SK-N-DZ (cell line): ENCODE data around the gene ISG20L2. TPM values are rescaled to one million over a fixed set of nuclear protein-coding genes. Genes with fewer than 3 reads are reported as not detected.
"Not testable (repeated sequence)": the region's sequence is repeated elsewhere in the genome, so short reads cannot be mapped to it uniquely, and the experiment has no call there.

Experiments
- DNase-seq: peaks from one replicate; pipeline ENCODE4 v3.0.0-alpha.2; 2015; ENCODE audit warnings: low spot score
- polyA plus RNA-seq, 2 experiments: library from polyadenylated mRNA; depleted of rRNA; stranded (reverse); fragments of >200 nt; gene quantifications; 2 replicates each; pipeline ENCODE4 v1.2.3, GENCODE V29; 2014

ISG20L2 gene, protein sequence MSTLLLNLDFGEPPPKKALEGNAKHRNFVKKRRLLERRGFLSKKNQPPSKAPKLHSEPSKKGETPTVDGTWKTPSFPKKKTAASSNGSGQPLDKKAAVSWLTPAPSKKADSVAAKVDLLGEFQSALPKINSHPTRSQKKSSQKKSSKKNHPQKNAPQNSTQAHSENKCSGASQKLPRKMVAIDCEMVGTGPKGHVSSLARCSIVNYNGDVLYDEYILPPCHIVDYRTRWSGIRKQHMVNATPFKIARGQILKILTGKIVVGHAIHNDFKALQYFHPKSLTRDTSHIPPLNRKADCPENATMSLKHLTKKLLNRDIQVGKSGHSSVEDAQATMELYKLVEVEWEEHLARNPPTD
- 40.3 and 50.7 TPM in 2 replicates for polyA plus RNA-seq (2014; cell fraction: cytosol; rRNA removed)
- 5.3 and 6.9 TPM in 2 replicates for polyA plus RNA-seq (2014; cell fraction: nucleus; rRNA removed)

DNA sequence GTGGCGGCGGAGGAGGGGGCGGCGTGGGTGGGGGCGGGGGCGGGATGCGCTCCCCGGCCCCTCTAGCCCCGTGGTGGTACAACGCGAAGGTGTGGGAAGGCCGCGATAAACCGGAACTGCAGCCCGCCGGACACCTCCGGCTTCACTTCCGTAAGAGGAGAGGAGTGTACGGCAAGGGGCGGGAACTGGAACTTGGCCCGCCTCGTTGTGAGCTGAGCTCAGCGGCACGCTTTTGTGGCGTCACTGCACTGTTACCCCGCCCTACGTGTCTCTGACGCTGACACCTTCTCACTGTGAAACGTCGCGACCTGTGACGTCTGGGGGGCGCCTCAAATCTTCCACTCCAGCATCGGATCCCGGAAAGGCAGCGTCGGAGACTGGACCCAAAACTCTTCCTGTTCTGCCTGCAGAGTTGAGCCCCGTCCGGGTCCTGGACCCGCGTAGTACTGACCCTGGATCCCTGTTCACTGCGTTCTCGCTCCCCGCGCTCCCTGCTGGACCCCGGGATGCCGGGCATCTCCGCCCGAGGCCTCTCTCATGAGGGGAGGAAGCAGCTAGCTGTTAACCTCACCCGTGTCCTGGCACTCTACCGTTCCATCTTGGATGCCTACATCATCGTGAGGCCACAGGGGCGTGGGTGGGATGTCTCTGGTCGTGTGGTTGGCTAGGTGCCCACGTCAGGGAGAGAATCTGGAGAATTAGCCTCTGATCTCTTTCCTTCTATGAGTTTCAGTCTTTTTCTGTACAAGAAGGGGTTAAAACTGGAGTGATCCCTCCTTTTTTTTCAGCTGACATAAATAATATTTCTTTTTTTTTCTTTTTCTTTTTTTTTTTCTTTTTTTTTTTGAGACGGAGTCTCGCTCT lies at the start of gene ISG20L2:
TSS of gene ISG20L2 (minus strand) at position 168 of the 864 bp plus-strand sequence. CDS start 1,114 bp downstream, outside the sequence.
- DNase-seq: peak; percentile 99

DNA sequence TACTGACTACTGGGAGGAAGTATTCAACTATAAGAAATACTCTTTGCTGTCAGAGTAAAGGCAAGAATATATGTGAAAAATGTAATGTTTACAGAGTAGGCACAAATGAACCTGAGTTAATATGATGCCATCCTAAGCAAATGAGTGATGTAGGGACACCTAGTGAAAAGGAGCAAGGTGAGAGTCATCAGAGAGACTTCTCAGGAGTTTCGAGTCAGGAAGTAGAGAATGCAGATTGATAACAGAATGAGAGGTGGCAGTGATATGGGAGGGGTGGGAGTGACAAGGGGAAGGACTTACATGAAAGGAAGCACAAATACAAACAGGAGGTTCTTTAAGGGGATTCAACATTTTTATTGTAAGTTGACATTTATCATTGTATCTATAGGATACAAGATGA lies 49.0 kb upstream of the ISG20L2 start:
- DNase-seq: no peak

DNA sequence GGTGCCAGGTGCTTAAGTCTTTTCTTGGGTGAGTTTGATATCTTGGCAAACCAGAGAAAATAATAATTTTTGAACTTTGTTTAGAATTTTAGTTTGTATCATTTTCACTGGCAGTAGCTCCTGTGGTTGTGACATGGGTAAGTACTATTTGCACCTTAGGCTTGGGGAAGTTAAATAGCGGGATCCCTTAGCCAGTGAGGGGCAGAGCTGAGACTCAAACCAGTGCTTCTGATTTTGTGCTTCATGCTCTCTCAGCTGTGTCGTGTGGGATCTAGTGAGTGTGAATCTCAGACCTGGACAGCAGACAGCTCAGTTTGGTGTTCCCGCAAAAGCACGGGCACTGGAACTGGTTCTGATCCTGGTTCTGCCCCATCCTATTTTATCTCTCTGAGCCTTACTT lies 48.4 kb upstream of the ISG20L2 start:
- DNase-seq: no peak

DNA sequence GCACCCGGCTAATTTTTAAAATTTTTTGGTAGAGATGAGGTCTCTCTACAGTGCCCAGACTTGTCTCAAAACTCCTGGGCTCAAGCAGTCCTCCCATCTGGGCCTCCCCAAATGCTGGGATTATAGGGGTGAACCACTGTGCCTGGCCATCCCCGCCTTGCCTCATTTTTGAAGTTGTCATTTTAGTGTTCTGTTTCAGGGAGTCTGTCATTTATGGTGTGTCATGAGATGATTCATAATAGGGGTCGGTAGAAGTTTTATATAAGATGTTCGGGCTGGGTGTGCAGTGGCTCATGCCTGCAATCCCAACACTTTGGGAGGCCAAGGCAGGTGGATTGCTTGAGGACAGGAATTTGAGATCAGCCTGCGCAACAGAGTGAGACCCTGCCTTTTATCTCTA lies 47.2 kb upstream of the ISG20L2 start:
- DNase-seq: no peak

DNA sequence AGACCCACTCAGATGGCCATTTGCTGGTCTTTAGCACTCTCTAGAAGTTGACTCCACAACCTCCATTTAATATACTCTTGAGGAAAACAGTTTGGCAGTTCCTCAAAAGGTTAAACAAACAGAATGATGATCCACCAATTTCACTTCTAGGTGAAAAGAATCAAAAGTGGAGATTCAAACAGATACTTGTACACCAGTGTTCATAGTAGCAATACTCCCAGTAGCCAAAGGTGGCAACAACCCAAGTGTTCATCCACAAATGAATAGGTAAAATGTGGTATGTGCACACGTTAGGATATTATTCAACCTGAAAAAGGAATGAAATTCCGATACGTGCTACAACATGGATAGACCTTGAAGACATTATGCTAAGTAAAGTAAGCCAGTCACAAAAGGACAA lies 45.0 kb upstream of the ISG20L2 start:
- DNase-seq: no peak

DNA sequence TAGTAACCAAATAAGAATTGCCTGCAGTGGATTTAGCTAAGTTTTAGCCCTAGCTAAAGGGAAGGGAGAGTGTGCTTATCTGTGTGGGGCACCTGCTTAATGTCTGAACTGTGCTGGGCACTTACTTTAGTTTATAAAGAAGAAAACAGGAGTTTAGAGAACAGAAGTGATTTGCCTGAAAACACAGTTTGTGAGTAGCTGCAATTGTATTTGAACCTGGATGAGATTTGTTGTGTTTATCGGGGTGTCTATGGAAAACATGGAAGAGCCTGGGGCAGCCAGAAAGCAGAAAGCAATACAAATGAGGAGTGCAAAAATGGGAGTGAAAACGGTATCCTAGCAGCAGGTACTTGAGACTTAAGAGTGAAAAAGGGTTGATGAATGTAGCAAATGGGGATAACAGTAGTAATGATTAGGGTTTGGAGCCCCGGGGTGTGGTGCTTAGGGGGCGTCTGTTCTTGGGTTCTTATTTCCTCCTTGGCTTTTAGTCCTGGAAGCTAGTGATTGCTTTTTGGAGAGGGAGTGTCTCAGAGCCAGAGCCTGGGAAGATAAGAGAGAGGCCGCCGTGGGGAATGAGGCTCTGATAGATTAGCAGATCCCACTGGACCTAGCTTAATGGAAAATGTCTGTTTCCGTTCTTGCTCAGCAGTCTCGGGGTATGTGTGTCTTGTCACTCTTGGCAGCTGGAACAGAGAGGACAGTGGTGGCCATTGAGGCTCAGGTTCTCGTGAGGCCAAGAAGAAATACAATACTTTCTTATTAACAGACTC lies 44.3 kb upstream of the ISG20L2 start:
- peak; percentile 88 for DNase-seq

DNA sequence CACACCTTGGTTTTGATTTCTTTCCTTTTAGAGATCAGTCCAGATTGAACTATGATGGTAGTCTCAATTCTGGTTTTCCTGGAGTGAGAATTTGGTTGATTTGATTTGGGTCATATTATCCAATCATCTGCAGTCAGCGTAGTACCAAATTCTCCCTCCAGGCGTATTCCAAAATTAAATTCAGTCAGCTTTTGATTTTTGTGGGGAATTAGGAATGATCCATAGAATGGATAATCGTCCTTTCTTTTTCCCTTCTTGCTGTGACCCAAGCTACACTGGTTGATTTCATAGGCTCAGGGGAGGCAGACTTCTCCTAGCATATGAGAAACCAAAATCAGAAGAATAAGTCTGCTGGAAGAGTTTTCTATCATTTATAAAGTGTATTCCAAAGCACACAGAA lies 43.7 kb upstream of the ISG20L2 start:
- no peak for DNase-seq

DNA sequence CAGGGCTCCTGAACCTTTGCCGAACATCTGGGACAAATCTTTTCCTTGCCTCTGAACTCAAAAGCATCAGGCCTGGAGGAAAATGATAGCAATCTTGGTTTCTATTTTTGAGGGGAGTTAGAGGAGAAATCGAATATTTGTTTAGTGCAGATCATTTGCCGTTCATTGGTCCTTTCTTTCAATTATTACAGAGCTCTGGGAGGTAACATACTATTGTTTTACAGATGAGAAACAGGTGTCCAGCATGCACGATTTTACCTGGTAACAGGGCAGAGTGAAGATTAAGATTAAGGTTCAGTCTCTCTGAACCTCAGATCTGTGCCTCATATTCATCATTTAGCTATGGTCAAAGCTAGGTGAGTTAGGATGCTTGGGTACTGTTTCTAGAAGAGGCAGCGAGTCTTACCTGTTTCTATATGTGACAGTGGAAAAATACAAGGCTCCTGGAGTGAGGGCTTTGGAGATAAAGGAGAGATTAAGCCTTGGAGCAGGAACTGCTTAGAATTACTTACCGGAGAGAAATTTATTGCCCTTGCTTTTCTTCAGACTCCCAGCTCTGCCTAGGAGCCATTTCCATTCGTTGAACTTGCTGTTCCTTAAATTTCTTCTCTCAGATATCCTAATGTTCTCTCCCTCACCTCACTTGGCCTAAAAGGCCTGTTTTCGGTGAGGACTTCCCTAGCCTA lies 40.2 kb upstream of the ISG20L2 start:
- no peak for DNase-seq

DNA sequence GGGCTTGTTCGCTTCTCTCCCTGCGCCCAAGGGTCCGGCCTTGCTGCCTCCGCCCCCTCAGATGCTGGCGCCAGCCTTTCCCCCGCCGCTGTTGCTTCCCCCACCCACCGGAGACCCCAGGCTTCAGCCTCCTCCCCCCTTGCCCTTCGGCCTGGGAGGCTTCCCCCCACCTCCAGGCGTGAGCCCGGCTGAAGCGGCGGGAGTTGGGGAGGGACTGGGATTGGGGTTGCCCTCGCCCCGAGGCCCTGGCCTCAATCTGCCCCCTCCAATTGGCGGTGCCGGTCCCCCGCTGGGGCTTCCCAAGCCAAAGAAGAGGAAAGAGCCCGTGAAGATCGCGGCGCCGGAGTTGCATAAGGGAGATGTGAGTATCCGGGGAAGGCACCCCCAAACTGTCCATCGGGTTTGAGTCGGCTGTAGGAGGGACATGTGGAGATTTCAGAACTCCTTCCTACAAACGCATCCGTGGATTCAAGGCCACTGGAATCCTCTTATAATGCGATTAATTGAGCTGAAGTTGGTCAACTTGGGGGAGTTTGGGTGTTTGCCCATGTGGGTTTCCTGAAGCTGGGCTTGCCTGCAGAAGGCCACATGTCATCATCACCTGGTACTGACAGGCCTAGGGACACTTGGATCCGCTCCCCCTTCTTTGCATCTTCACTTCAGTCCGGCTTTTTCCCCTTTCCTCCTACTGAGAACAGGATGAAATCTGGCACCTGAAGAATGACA lies 39.5 kb upstream of the ISG20L2 start:
- DNase-seq: no peak

DNA sequence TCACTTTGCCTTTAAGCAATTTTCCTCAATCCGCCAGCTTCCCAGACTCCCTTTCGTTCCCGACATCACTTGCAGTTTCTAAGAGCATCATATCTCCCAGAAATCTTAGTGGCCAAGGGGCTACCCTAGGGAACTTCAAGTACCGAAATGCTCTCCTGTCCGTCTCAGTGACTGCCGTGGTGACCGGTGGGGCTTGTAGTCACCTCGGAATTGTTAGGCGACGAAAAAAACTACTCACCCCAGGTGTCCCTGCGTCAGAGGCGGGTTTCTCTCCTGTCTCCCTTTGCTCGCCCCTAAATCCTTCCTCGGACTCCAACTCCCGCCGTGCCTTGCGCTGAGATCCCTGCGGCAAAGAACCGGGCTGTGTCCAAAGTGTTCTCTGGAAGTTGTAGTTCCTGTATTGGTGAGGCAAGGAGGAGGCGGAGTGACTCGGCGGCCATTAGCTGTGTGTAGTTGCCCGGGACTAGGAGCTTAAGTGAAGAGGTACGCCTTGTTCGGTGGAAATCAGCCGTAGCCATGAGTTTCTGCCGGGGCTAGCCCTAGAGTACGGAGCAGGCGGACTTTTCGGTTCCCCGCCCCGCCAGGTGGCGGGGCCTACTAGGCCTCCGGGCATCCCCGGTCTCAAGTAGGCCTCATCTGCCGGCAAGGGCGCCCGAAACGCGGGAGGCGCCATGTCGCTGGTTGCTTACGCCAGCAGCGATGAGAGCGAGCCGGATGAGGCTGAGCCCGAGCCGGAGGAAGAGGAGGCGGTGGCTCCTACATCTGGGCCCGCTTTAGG lies 38.7 kb upstream of the ISG20L2 start, which contains the start of gene PRCC:
TSS of gene PRCC (plus strand) at position 435 of the 778 bp plus-strand sequence. CDS start at position 672, 237 bp downstream.
- DNase-seq: peak; percentile 100

DNA sequence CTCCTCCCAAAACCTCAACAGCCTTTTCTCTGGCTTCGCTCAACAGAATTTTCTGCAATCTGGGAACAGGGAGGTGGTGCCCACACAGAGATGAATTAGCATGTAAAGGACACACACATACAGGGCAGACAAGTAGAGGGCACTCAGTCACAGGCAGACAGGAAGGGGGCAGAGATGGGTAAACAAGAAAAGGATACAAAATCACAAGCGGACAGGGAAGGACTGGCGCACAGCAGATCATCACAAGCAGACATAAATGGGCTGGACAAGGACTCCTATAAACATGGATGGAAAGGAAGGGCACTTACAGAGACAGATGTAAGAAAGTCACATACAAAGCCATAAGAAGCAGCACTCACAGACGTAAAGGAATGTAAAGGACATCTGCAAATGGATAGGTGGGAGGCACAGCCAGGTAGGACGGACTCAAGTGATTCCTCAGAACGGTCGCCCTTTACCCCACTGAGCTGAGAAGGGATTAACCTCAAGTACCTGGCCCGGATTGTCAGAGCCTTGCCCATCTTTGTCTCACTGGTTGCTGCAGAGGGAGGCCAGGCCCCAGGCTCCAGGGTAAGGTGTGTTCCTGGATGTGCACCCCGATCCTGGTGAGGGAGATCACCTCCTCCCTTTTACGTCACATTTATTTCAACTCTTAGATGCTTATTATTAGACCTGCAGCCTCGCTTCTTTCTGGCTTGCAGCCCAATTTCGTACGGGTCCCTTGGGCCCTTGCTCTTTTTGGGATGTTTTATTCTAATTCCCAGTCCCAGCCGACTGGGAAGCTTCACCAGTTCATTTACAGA lies 37.9 kb upstream of the ISG20L2 start:
- DNase-seq: no peak

DNA sequence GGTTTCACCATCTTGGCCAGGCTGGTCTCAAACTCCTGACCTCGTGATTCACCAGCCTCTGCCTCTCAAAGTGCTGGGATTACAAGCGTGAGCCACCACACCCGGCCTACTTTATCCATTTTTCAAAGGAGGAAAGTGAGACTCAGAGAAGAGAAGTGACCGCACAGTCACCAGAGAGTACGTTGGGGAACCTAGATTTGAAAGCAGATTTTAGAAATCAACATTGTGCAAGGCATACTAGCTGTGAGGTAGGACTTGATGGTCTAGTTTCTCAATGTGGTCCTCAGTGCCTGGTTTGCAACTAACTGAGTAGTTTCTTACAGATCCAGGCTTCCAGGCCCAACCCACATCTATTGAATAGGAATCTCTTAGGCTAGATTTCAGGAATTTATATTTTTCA lies 37.1 kb upstream of the ISG20L2 start:
- no peak for DNase-seq

DNA sequence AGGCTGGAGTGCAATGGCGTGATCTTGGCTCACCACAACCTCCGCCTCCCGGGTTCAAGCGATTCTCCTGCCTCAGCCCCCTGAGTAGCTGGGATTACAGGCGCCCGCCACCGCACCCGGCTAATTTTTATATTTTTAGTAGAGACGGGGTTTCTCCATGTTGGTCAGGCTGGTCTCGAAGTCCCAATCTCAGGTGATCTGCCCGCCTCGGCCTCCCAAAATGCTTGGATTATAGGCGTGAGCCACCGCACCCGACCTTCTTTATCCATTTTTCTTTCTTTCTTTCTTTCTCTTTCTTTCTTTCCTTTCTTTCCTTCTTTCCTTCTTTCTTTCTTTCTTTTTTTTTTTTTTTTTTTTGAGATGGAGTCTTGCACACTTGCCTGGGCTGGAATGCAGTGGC lies 36.6 kb upstream of the ISG20L2 start:
- DNase-seq: not testable (repeated sequence)

DNA sequence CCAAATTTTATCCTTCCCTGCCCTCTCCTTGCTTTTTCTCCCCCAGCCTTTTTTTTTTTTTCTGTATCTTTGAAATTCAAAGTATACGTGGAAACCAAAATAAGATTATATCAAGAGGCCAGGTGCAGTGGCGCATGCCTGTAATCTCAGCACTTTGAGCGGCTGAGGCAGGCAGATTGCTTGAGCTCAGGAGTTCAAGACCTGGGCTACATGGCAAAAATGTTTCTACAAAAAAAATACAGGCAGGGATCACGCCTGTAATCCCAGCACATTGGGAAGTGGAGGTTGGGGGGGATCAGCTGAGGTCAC lies 32.2 kb upstream of the ISG20L2 start:
- no peak for DNase-seq

DNA sequence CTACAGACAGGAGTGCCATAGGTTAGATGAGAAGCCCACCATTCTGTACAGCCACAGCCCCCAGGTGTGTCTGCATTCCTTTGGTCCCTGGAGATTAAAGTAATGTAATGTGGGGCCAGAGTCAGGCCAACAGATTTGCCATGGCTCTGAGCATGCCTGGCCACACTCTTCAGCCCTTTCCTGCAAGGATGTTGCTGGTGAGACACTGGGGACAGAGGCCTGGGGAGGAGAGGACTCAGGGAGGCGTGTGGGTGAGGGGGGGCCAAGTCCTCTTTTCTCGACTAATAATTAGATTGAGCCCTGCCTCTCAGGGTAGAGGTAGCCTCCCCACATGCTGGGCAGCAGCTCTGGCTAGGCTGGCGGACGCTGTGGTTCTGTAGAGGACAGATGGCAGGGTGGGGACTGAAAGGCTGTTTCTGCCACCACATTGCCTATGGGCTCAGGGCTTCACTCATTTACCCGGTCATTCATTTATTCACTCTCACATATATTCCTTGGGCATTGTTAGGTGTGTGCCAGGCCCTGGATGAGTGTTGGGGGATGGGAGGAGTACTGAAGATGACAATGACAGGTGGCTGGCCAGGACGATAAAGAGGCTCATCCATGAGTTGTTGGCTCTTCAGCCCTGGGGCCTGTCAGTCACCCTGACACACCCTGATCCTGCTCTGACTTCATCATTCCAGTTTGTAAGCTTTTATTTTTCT lies 31.7 kb upstream of the ISG20L2 start:
- no peak for DNase-seq

DNA sequence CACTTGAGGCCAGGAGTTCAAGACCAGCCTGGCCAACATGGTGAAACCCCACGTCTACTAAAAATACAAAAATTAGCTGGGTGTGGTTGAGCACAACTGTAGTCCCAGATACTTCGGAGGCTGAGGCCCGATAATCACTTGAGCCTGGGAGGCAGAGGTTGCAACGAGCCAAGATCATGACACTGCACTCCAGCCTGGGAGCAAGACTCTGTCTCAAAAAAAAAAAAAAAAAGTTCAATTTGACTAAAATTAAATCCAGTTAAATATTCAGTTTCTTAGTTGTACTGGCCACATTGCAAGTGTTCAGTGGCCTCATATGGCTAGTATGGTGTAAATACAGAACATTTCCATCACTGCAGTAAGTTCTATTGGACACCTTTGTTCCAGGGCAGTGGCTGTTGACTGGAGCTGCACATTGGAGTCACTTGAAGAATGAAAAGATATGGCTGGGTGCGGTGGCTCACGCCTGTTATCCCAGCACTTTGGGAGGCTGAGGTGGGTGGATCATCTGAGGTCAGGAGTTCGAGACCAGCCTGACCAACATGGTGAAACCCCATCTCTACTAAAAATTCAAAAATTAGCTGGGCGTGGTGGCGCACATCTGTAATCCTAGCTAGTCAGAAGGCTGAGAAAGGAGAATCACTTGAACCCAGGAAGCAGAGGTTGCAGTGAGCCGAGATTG lies 29.1 kb upstream of the ISG20L2 start:
- DNase-seq: not testable (repeated sequence)

DNA sequence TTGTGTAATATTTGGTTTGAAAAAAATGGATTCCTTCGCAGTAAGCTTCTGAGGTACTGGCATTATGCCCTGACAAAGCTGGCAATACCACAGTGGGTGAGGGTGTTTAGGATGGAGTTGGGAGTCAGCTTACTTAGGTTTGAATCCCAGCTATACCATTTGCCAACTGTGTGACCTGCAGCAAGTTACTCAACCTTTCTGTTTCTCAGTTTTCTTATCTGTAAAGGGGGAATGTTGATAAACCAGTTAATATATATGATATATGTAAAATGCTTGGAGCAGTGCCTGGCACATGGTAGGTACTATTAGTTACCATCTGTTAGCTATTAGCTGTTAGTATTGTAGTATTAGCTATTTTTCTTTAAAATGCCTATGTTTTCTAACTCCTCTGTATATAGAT lies 27.8 kb upstream of the ISG20L2 start:
- DNase-seq: no peak

DNA sequence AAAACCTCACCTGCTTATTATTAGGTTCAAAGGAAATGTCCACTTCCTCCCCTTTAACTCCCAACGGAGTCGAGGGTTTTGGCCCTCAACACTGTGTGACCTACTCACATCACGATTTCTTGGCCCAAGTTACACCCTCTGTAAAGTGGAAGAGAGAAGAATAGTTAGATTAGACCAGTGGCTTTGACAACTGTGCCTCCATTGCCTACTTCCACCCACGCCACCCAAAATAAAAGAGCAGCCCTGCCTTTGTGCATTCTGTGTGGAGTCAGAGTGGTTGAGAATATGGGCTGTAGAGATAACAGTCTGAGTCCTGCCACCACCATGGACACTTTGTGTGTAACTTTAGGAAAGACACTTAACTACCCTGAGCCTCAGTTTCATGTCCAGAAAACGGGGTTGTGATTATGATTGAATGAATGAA lies 27.0 kb upstream of the ISG20L2 start:
- no peak for DNase-seq
